Tibial nerve (tissue), 4 donors: Measurements from ENCODE around the gene TLR2. TPM values are rescaled to one million over a fixed set of nuclear protein-coding genes. Genes with fewer than 3 reads are reported as not detected.

Source experiments
- DNase-seq, 2 donors: peaks; one replicate each; pipeline ENCODE4 v3.0.0-alpha.2; 2019; ENCODE audit warnings: low spot score in 2 of 2
- H3K27ac ChIP-seq, 4 donors: fragments of 200-600 bp; sonication (generic) in 3 of 4; one replicate each; pipeline ENCODE4 v1.5.1; 2017 to 2019; ENCODE audit warnings: mild to moderate bottlenecking in 1 of 4
- H3K27me3 ChIP-seq, 2 donors: fragments of 200-600 bp; sonication (generic) in 1 of 2; one replicate each; pipeline versions ENCODE4 v1.5.1 to v1.6.0; 2017 to 2019
- H3K36me3 ChIP-seq, 3 donors: fragments of 200-600 bp; sonication (generic); one replicate each; pipeline ENCODE4 v1.5.1; 2018 to 2019
- H3K4me1 ChIP-seq, 4 donors: fragments of 200-600 bp; sonication (generic) in 3 of 4; one replicate each; pipeline ENCODE4 v1.5.1; 2017 to 2019
- H3K4me3 ChIP-seq, 4 donors: fragments of 200-600 bp; sonication (generic) in 3 of 4; one replicate each; pipeline ENCODE4 v1.5.1; 2017 to 2019; ENCODE audit warnings: mild to moderate bottlenecking in 1 of 4, moderate library complexity in 1 of 4
- H3K9me3 ChIP-seq, 4 donors: fragments of 200-600 bp; sonication (generic) in 3 of 4; one replicate each; pipeline ENCODE4 v1.5.1; 2017 to 2019
- EP300 ChIP-seq, 2 donors: sonication (generic); formaldehyde crosslinking; IDR thresholded peaks; one replicate each; pipeline ENCODE4 v1.6.1; 2017; ENCODE audit warnings: antibody characterized with exemption in 2 of 2, mild to moderate bottlenecking in 1 of 2
- POLR2A ChIP-seq, 2 donors: fragments of 450-650 bp; IDR thresholded peaks; one replicate each; pipeline ENCODE4 v1.6.1; 2017; ENCODE audit warnings: antibody characterized with exemption in 2 of 2, mild to moderate bottlenecking in 2 of 2, moderate library complexity in 2 of 2
- WGBS, 2 donors: methylation state at CpG; one replicate each; pipeline ENCODE4 v1.1.5; 2018; 5-methylcytosine and 5-hydroxymethylcytosine counted together
- total RNA-seq, 4 donors: library from RNA; depleted of rRNA; stranded (reverse); fragments of >200 nt; gene quantifications; one replicate each; pipeline ENCODE4 v1.1.0, GENCODE V29; 2016
- TF ChIP-seq, protein P1 (sequence below), 5 experiments: fragments of 200-600 bp in 3 of 5; fragments of 450-650 bp in 2 of 5; sonication (generic) in 3 of 5; IDR thresholded peaks; one replicate each; pipeline ENCODE4 v1.5.1; 2016 to 2019; ENCODE audit warnings: antibody characterized with exemption in 5 of 5, mild to moderate bottlenecking in 3 of 5, moderate library complexity in 2 of 5

TLR2 gene
- total RNA-seq, 4 donors from 2014 or later: 25.1 to 44.6 (median 36.3) TPM

DNA sequence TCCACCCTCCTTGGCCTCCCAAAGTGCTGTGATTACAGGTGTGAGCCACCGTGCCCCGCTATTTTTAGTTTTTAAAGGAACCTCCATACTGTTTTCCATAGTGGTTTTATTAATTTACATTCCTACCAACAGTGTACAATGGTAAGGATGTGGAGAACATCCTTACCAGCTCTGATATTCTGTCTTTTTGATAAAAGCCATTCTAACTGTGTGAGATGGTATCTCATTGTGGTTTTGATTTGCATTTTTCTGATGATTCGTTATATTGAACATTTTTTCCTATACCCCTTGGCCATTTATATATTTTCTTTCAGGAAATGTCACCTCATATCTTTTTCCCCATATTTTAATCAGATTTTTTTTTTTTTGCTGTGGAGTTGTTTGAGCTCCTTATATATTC, 14.2 kb upstream of the TLR2 start:
- H3K4me1 ChIP-seq: no peaks in the 10 kb centered on the region
- H3K9me3 ChIP-seq: peaks cover 0 to 27% (median 0%) of the 10 kb centered on the region in 4 donors
- no peak for TF ChIP-seq POLR2A (IDR thresholded peaks at IDR 0.05)
- TF ChIP-seq, protein P1, sequence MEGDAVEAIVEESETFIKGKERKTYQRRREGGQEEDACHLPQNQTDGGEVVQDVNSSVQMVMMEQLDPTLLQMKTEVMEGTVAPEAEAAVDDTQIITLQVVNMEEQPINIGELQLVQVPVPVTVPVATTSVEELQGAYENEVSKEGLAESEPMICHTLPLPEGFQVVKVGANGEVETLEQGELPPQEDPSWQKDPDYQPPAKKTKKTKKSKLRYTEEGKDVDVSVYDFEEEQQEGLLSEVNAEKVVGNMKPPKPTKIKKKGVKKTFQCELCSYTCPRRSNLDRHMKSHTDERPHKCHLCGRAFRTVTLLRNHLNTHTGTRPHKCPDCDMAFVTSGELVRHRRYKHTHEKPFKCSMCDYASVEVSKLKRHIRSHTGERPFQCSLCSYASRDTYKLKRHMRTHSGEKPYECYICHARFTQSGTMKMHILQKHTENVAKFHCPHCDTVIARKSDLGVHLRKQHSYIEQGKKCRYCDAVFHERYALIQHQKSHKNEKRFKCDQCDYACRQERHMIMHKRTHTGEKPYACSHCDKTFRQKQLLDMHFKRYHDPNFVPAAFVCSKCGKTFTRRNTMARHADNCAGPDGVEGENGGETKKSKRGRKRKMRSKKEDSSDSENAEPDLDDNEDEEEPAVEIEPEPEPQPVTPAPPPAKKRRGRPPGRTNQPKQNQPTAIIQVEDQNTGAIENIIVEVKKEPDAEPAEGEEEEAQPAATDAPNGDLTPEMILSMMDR (IDR thresholded peaks at IDR 0.05): no peak
- TF ChIP-seq EP300 (IDR thresholded peaks at IDR 0.05): no peak
- no peaks in the 10 kb centered on the region for H3K36me3 ChIP-seq
- H3K27ac ChIP-seq: no peak overlapping the region
- no peak overlapping the region for H3K4me3 ChIP-seq
- WGBS, 2 donors: 70 to 74% methylated on average over 3 of the region's 3 CpGs
- no peak for DNase-seq
- no peaks in the 10 kb centered on the region for H3K27me3 ChIP-seq

DNA sequence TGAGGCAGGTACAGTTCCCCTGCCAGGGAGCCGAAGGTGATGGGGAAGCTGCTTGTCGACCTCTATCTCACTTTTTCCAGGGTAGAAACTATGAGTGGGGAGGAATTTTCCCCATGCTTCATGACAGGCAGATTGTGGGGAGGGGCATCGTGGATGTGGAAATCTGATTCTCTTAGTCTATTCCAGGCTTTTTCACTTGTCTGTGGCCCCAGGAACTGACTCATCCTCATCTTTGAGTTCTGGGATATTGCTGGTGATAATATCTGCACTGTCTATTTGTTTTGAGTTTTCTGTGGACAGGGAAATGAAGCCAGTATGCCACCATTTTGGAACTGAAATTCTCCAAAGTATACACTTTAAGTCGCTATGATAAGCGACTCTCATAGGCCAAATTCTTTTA, 7.6 kb upstream of the TLR2 start:
- no peak for DNase-seq
- no peaks in the 10 kb centered on the region for H3K27me3 ChIP-seq
- no peak overlapping the region for H3K4me3 ChIP-seq
- H3K27ac ChIP-seq: no peak overlapping the region
- peaks cover 0 to 35% (median 0%) of the 10 kb centered on the region in 4 donors for H3K9me3 ChIP-seq
- 76 to 86% methylated on average over 5 of the region's 5 CpGs for WGBS, 2 donors
- no peaks in the 10 kb centered on the region for H3K36me3 ChIP-seq
- TF ChIP-seq EP300 (IDR thresholded peaks at IDR 0.05) (no peak), POLR2A (IDR thresholded peaks at IDR 0.05) (no peak)
- TF ChIP-seq, protein P1 (IDR thresholded peaks at IDR 0.05): no peak
- no peaks in the 10 kb centered on the region for H3K4me1 ChIP-seq

DNA sequence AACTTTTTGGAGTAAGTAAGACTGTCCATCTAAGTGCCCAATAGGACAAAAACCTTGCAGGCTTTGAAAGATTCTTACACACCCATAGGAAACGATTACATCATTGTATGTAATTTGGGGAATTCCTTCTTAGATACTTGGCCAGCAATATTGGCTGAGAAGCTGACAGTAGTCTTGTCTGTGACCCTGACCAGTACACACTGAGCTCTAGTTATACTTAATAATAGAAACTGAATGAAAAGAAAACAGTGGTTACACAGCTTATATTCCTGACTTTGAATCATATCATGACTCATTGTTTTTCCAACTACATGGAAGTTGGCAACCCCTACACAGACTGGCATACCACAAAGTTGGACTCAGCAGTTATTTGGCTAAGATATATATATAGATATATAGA, 7.1 kb upstream of the TLR2 start:
- H3K27ac ChIP-seq: no peak overlapping the region
- no peaks in the 10 kb centered on the region for H3K36me3 ChIP-seq
- peak in 1 of 2 donors; percentile 45 for TF ChIP-seq EP300 (IDR thresholded peaks at IDR 0.05)
- TF ChIP-seq, protein P1 (IDR thresholded peaks at IDR 0.05): no peak
- no peak for DNase-seq
- WGBS, 2 donors: 35 to 40% methylated on average over 1 of the region's 1 CpG
- H3K4me1 ChIP-seq: no peaks in the 10 kb centered on the region
- peaks cover 0 to 32% (median 0%) of the 10 kb centered on the region in 4 donors for H3K9me3 ChIP-seq
- H3K4me3 ChIP-seq: no peak overlapping the region
- H3K27me3 ChIP-seq: no peaks in the 10 kb centered on the region

DNA sequence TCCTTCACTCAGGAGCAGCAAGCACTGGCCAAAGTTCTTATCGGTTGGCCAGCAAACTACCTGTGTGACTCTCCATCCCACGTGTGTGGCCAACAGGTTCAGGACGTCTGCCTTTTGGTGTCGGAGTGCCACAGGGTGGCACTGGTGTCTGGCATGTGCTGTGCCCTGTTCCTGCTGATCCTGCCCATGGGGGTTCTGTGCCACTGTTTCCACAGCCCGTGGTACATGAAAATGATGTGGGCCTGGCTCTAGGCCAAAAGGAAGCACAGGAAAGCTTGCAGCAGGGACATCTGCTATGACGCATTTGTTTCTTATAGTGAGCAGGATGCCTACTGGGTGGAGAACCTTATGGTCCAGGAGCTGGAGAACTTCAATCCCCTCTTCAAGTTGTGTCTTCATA, 4.6 kb upstream of the TLR2 start:
- peaks cover 0 to 6% of the 10 kb centered on the region in 2 donors for H3K27me3 ChIP-seq
- H3K4me1 ChIP-seq: peaks cover 0 to 14% (median under 1%) of the 10 kb centered on the region in 4 donors
- H3K9me3 ChIP-seq: peaks cover 0 to 19% (median 0%) of the 10 kb centered on the region in 4 donors
- TF ChIP-seq POLR2A (IDR thresholded peaks at IDR 0.05) (no peak), EP300 (IDR thresholded peaks at IDR 0.05) (no peak)
- TF ChIP-seq, protein P1 (IDR thresholded peaks at IDR 0.05): no peak
- H3K36me3 ChIP-seq: no peaks in the 10 kb centered on the region
- H3K27ac ChIP-seq: no peak overlapping the region
- WGBS, 2 donors: 72 to 93% methylated on average over 5 of the region's 6 CpGs
- DNase-seq: peak in 1 of 2 donors; percentile 38
- no peak overlapping the region for H3K4me3 ChIP-seq

DNA sequence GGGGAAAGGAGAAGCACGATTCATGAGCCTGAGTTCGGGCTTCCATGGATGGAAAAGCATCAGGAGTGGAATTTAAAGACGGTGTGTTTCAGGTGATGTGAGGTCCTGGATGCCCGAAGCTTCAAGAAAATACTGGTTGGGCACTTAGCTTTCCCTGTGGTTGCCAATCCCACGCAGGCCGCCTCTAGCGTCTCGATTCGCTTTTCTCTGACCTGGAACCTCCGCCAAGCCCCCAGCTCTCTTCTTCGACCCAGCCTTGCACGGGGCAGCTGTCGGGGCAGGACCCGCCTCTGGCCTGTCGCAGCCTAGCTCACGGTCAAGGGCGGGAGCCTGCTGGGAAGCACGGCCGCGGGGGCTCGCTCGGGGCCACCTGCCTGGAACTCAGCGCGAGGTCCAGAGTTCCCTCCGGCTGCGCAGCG, 308 bp upstream of the TLR2 start:
- Histone ChIP-seq H3K4me1 (peaks cover 0 to 21% (median 4%) of the 10 kb centered on the region in 4 donors), H3K36me3 (peaks cover 0 to 11% (median 0%) of the 10 kb centered on the region in 3 donors), H3K9me3 (peaks cover 0 to 11% (median 0%) of the 10 kb centered on the region in 4 donors), H3K27ac (peak overlapping the region in 1 of 4 donors; percentile 74), H3K4me3 (peak overlapping the region; percentile 29 to 66 (median 50)), H3K27me3 (peaks cover 0 to 16% of the 10 kb centered on the region in 2 donors)
- 12 to 13% methylated on average over 20 to 27 of the region's 27 CpGs for WGBS, 2 donors
- DNase-seq: no peak
- TF ChIP-seq EP300 (IDR thresholded peaks at IDR 0.05): no peak
- no peak for TF ChIP-seq POLR2A (IDR thresholded peaks at IDR 0.05)
- TF ChIP-seq, protein P1 (IDR thresholded peaks at IDR 0.05): no peak
